Fibroblast of mammary gland (primary cell): ENCODE data around the gene SLC35E3.

Experiments used
- DNase-seq: peaks from one replicate; pipeline ENCODE4 v3.0.0-alpha.2; 2010; ENCODE audit warnings: low read depth
- H3K4me3 ChIP-seq: 2 replicates; pipeline ENCODE4 v1.5.1; 2011; ENCODE audit warnings: low read depth, mild to moderate bottlenecking, low read length, moderate library complexity; ENCODE audit not compliant: control insufficient read depth
- TF ChIP-seq, protein P1 (sequence below): conservative IDR thresholded peaks from 2 replicates; pipeline ENCODE4 v1.5.1; 2011; ENCODE audit warnings: low read depth, low read length, inconsistent platforms; ENCODE audit not compliant: control insufficient read depth, insufficient read depth

Gene SLC35E3

DNA sequence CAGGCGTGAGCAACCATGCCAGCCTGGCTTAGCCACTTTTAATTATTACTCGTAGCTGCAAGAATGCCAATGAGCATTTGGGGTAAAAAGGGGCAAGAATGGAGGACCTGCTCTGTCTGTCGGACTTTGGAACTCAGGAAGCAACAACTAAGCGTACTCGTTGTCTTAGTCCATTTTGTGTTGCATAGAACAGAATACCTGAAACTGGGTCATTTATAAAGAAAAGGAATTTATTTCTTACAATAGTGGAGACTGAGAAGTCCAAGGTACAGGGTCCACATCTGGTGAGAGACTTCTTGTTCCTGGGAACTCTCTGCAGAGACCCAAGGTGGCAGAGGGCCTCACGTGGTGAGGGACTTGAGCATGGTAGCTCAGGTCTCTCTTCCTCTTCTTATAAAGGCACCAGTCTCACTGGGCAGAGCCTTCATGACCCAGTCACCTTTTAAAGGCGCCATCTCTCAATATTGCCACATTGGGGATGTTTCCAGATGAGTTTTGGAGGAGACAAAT lies 29.2 kb downstream of the SLC35E3 start:
- TF ChIP-seq, protein P1, sequence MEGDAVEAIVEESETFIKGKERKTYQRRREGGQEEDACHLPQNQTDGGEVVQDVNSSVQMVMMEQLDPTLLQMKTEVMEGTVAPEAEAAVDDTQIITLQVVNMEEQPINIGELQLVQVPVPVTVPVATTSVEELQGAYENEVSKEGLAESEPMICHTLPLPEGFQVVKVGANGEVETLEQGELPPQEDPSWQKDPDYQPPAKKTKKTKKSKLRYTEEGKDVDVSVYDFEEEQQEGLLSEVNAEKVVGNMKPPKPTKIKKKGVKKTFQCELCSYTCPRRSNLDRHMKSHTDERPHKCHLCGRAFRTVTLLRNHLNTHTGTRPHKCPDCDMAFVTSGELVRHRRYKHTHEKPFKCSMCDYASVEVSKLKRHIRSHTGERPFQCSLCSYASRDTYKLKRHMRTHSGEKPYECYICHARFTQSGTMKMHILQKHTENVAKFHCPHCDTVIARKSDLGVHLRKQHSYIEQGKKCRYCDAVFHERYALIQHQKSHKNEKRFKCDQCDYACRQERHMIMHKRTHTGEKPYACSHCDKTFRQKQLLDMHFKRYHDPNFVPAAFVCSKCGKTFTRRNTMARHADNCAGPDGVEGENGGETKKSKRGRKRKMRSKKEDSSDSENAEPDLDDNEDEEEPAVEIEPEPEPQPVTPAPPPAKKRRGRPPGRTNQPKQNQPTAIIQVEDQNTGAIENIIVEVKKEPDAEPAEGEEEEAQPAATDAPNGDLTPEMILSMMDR = no peak
- no peak for DNase-seq
- no peak overlapping the region for H3K4me3 ChIP-seq

DNA sequence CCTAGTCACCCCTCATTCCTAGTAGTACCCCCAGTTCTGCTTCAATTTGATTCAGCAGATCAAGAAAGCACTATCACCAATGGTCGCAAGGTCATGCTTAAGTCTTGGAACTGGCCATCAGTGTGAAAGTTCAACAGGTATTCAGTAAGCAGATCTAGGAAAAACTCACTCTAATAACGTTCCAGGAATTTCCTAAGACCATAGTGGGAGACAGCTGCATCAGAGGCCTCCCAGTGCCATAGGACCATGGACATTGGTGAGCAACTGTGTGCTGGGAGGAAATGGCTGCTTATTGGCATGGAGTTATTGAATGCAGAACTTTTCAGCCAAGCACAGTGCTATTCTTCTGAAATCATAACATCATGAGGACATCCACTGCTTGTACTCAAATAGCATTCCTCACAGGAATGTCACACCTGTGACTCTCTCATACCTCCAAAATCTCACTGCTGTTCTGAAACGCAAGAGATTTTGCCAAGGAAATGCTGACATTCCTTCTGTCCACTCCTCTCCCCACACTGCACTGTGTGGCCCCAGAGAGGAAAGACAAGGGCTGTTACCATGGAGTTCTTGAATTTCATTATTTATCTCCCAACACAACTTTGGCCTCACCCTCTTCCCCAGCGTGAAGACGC lies 31.1 kb downstream of the SLC35E3 start:
- TF ChIP-seq, protein P1 = no peak
- H3K4me3 ChIP-seq = no peak overlapping the region
- no peak for DNase-seq

DNA sequence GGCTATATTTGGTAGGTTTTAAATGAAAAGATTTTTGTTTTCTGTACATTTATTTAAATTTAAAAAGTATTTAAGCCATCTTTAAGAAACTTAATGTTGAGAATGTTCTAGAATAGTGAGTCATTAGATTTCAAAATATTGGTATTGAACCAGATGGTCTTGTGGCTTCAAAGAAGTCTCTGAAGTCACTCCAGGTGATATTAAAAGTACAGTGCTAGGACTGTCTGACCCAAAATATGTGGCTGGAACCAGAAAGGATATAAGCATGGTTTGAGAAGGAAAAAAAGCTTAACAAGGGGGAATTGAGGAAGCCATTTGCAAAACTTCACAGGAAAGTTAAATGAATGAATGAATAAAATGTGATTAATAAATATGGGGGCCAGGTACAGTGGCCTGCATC lies 33.3 kb downstream of the SLC35E3 start:
- TF ChIP-seq, protein P1 = no peak
- DNase-seq = peak; percentile 32
- no peak overlapping the region for H3K4me3 ChIP-seq

DNA sequence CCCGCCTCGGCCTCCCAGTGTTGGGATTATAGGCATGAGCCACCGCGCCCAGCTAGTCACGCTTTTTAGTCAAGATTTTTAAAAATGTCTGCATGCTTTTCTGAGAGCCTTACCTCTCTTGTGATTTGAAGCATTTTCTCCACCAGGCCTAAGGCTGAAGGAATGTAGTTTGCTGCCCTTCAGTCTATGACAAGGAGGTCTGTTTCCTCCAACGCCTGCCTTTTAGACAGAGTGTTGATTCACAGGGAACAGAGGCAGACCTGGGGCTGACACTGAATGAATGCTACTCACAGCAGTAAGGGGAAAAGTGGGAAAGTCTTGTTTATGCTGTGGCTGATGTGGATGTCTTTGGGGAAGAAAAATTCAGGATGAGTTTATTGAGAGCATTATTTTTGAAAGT lies 34.8 kb downstream of the SLC35E3 start:
- TF ChIP-seq, protein P1 = no peak
- DNase-seq = no peak
- H3K4me3 ChIP-seq = no peak overlapping the region

DNA sequence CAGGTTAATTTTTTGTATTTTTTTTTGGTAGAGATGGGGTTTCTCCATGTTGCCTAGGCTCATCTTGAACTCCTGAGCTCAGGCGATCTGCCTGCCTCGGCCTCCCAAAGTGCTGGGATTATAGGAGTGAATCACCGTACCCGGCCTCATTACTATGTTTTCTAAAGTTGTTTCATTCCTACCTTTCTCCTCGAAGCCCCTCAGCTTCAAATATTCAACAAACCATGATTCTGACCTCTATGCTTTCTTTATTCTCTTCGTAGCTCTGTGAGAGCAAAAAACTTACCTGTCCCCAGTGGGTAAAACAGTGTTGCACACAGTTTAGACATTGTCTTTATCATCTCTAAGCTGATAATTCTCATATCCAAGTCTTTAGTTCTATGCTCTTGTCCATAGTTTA lies 35.8 kb downstream of the SLC35E3 start:
- H3K4me3 ChIP-seq = no peak overlapping the region
- DNase-seq = no peak
- TF ChIP-seq, protein P1 = no peak

DNA sequence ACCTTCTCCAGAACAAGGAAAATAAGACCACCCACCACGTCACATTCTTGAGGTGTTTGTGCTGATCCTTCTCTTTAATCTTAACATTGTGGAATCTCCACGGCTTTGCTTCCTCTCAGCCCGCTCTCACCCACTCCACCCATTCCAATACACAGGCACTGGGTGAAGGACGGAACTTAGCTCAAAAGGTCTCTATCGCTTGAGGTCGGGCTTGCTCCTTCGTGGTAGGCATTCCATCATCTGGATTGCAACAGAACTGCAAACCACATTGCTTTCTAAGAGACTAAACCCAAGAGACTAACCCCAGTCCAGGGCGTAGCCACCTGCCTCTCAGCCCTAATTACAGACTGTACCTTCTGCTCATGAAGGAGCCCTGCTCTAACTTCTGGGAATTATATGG lies 38.0 kb downstream of the SLC35E3 start:
- H3K4me3 ChIP-seq = no peak overlapping the region
- no peak for DNase-seq
- TF ChIP-seq, protein P1 = no peak
